Right ventricle myocardium inferior (tissue), 1 donor: ENCODE results near the gene NRF1. TPM values are rescaled to one million over a fixed set of nuclear protein-coding genes. Genes with fewer than 3 reads are reported as not detected.
A peak's percentile ranks its signal among the peaks of the same experiment; 100 is the strongest.

ENCODE experiments used
- ATAC-seq: fragments of 200-7000 bp; cut with Tn5 transposase; one replicate; pipeline ENCODE4 v1.9.1; 2020; ENCODE audit warnings: mild to moderate bottlenecking, moderate library complexity
- DNase-seq: peaks from one replicate; pipeline ENCODE4 v3.0.0; 2021; ENCODE audit errors: missing footprints
- intact Hi-C: fragments of 100-400 bp; cut with DNase I; formaldehyde crosslinking; loops from one replicate; pipeline ENCODE4 v1.11.0; 2022
- total RNA-seq: library from RNA; stranded (reverse); fragmentation: NEBNext Ultra II Directional; extraction: Animal tissue kit (Norgen Biotek cat#: 25700); gene quantifications from one replicate; pipeline ENCODE4 v1.2.1, GENCODE V29; 2021
- donor health status: DM: no; HTN: yes; CAD: no; lungs with severe emphysema.

Gene NRF1
- total RNA-seq, 1 donor from 2014 or later = 7.8 TPM

DNA sequence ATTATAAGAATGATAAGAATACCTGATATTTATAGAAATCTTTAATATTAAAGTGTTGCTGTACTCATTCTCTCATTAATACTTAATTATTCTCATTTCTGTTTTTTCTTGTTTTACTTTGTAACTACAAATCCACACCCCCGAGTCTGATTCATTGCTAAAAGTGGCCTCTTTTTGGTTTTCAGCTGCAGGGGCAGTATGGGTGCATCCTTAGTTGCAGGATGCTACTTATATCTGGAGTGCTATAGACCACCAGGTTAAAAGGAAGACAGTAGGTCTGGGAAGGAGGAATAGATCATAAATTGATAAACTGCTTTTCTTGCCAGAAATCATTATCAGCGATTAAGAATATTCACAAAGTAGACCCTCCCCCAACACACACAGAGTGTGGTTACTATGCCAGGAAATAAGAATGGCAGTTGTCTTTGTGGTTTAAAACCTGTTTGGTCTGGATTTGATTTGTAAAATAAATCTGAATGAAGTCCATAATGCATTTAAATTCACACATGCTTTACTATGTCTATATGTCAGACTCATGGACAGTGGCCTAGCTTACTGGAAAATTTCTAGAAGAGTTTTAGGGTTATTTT, 96.5 kb downstream of the NRF1 start:
- DNase-seq = no peak
- intact Hi-C loops = no loop called here
- ATAC-seq = no peak

DNA sequence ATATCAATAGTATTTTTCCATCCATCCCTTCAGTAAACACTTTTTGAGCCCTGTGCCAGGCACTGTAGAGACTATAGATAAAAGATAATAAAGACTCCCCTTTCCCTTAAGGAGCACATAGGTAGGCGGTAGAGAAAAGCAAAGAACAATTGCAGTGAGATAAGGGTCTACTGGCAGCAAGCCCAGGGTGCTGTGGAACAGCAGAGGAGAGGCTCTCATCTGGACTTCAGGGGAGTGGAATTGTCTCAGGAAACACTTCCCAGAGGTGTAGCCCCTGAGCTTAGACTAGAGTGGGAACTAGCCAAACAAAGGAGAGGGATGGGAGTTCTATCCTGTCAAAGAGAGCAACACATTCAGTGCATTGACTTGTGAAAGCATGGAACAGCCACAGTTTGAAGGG, 102.0 kb downstream of the NRF1 start:
- ATAC-seq (no peak), DNase-seq (no peak)
- intact Hi-C loops = no loop called here

DNA sequence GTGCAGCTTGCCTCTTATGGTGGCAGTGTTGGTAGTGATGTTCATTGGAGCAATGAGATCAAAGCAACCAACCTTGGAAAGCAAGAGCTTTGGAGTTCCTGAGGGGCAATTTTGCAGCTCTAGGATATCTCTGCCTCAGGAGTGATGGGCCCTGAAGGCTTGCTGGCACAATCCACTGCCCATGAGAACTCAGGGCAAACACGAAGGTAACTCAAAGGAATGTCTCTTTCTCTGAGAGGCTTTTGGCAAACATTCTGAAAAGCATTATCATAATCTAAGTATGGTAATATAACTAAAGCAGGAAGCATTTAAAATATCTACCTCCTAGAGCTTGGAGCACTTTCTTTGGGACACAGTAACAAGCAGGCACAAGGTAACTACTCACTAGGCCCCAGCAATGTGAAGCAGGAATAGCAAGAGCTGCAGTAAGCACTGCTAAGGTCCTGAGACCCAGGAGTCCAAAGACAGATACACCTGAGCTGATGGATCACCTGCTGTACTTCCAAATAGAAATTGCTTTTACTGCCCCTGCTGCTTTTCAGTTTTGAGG, 103.1 kb downstream of the NRF1 start:
- DNase-seq = no peak
- intact Hi-C loops = no loop called here
- no peak for ATAC-seq

DNA sequence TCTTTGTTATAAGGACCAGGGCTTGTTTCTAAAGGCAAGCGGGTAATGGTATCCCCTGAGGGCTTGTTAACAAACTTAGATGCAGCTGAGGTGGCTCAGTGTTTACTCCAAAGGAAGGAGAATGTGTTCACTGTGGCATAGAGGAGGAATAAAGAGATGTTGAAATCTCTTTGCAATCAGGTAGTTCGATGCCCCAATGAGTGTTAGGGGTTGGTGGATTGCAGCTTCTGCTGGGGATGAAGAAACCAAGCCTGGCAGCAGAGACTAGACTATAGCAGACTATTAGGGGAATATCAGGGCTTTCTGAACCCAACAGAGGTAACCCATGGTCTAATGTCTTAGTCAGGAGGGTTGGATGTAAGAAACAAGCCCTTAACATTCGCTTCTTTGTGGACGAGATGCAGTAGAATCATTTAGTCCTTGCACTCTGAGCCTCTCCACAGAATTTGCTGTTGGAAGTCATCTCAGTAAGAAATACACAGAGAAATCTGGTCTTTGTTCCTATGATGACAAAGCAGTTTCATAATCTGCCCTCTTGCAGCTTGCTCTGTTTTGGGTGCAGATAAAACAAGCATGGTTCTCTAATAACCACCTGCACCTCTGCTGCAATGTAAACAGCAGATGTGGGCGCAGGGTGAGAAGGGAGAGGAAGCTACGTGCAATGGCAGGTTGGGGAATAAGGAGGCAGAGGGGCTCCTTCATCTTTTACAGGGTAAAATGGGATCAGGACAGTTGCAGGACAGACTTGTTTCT, 108.6 kb downstream of the NRF1 start:
- no peak for DNase-seq
- intact Hi-C loops = no loop called here
- ATAC-seq = no peak

DNA sequence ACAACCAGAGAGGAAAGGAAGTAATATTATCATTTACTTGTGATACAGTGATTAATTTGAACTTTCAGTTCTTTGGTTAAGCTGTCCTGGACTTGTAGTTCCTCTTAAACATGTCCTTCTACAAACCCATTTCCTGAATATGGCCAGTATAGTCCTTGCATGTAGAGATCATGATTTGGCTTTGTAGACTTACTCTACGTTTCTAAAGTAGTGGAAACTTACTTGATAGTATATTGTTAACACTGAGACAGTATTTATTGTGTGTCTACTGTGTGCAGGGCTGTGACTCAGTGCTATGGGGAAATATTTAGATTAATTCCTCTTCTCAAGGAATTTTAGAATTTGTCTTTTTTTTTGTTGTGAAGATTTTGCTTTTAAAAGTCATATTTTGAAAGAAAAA, 109.5 kb downstream of the NRF1 start:
- ATAC-seq (no peak), DNase-seq (no peak)
- intact Hi-C loops = no loop called here

GRCh38 chr7:129723679-129724078, 112.2 kb downstream of the NRF1 start:
- intact Hi-C loops = no loop called here
- DNase-seq (no peak), ATAC-seq (no peak)

GRCh38 chr7:129724796-129725195, 113.3 kb downstream of the NRF1 start:
- DNase-seq (no peak), ATAC-seq (no peak)
- intact Hi-C loops = no loop called here

DNA sequence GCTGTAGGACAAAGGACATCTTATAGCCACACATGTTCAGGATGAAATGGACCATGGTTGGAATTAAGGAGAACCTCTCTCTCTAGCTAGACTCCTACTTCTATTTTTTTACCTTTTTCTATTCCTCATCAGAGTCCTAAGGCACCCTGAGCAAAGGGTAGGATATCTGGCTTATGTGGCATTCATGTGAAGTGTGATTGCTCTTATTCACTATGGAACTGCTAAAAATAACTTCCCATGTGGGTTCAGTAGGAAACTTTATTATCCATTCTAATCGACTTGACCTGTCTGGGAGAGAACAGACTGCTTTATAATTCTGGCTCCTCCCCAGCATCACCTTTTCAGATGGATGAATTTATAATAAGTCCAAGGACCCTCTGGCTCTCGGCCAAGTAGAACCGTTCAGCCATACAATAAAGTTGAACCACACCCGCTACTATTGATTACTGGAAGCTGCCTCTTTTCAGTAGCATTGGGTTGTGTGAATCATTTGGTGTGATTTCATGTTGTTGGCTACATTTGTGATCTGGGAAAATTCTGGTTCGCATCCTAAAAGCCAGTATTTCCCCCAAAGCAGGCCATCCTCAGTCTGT, 117.5 kb downstream of the NRF1 start:
- ATAC-seq (no peak), DNase-seq (no peak)
- intact Hi-C loops = no loop called here

GRCh38 chr7:129729511-129729910, 118.0 kb downstream of the NRF1 start:
- ATAC-seq (no peak), DNase-seq (no peak)
- intact Hi-C loops = no loop called here

DNA sequence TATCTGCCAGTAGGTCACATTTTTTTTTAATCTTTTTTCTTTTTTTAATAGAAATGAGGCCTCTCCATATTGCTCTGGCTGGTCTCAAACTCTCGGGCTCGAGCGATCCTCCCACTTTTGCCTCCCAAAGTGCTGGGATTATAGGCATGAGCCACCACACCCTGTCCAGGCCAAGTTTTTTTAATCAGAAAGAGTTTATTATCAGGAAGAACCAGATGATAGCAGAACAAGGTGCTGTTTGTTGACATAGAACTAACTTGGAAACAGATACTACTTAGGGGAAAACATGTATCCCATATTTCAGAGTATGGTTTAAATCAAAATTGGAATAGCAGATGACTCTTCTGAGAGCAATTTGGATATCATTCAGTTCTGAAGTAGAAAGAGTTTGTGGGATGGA, 118.6 kb downstream of the NRF1 start:
- ATAC-seq = no peak
- DNase-seq = no peak
- intact Hi-C loops = no loop called here

- ATAC-seq (no peak), DNase-seq (no peak)
- intact Hi-C loops = no loop called here
Measured at GRCh38 chr7:129734400-129734799, 122.9 kb downstream of the NRF1 start.

- intact Hi-C loops = no loop called here
- ATAC-seq (peak; percentile 86), DNase-seq (no peak)
Measured at GRCh38 chr7:129739427-129739826, 127.9 kb downstream of the NRF1 start.

DNA sequence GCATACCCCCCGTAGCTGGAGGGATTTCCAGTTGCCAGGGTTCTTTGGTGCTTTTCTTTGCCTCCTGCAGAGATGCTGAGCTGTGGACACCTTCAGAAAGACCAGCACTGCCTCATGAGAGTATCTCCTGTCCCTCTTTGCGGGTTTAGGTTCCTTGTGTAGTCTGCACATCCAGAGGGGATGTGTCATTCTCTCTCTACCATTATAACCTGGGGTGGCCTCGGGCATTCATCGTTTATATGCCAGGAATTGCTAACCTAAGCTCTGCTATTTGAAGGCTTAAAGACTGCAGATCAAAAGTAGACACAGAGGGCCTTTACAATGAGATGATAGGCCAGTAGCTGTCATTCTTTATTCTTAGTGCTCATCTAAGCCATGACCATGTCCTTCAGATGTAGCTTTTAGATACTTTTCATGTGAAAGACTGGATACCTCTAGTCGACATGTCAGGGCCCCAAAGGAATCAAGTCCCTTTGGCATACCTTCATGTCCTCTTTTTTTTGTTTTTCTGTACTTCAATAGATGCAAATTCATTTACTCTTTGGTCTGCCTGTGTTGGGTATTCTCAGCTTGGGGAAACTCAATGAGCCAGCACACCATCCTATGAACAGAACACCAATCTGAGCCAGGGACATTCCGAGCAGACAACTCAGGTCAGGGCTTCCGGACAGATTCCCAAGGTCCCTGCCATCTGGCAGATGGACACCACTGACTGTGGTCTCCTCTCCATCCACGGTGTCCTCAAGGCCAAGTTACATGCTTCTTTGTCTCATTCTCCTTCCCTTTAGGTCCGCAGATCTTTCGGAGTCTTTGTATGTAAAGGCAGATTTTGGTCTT, 129.3 kb downstream of the NRF1 start:
- DNase-seq (no peak), ATAC-seq (peak; percentile 45)
- intact Hi-C loops = no loop called here

- intact Hi-C loops = no loop called here
- no peak for ATAC-seq
- DNase-seq = no peak
Measured at GRCh38 chr7:129741743-129742213, 130.3 kb downstream of the NRF1 start.

GRCh38 chr7:129742256-129742655, 130.7 kb downstream of the NRF1 start:
- ATAC-seq (no peak), DNase-seq (no peak)
- intact Hi-C loops = no loop called here

GRCh38 chr7:129746857-129747529, 135.5 kb downstream of the NRF1 start:
- DNase-seq (no peak), ATAC-seq (no peak)
- intact Hi-C loops = no loop called here

GRCh38 chr7:129748356-129749109, 137.0 kb downstream of the NRF1 start:
- intact Hi-C loops = no loop called here
- no peak for ATAC-seq
- DNase-seq = no peak

DNA sequence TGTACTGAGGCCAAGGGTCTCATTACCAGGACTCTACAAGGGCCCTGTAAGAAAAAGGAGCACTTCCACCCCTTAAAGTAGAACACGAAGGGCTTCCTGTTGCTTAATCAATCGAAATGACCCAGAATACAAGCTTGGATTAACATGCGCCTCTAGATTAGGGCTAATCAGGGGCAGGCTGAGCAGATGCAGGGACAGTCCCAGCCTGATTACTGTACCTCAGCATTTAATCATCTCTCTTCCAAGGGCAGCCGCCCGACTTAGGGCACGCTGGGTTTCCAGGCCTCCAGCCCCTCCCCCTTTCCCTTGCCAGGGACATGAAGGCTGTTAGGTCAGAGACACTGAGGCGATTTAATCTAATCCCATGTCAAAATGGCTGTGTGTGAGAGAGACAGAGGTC, 138.6 kb downstream of the NRF1 start:
- no peak for DNase-seq
- ATAC-seq = no peak
- intact Hi-C loops = no loop called here
